ENCODE measurements around the gene SEC14L3. TPM values are rescaled to one million over a fixed set of nuclear protein-coding genes. Genes with fewer than 3 reads are reported as not detected.

The SEC14L3 gene
- polyA plus RNA-seq, 1 of the 3 experiments (the other 2 are of a cell fraction), result not detected

DNA sequence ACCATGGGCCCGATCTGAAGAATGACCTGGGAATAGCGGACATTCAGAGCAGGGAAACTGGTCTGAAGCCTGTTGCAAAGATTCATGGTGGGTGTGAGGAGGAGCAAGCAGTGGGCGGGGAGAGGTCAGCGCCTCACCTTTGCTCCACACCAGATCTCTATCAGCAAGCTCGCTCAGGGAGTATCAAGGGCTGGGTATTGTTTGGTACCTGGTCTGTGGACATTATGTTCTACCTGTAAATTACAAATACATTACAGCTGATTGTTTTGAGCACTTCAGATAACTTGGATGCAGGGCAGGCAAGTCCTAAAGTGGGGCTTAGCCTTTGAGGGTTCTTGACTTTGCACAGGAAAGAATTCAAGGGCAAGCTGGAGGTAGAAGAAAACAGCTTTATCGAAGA is 44.5 kb upstream of the SEC14L3 start:
- Histone ChIP-seq H3K27ac (ENCODE audit: low read depth in 2 of 2, low read length in 1 of 2) (no peak overlapping the region), H3K27me3 (ENCODE audit: insufficient read depth) (no peaks in the 10 kb centered on the region), H3K4me3 (ENCODE audit: low read depth in 2 of 2, low read length in 1 of 2) (no peak overlapping the region), H3K9me3 (no peaks in the 10 kb centered on the region), H3K4me1 (ENCODE audit: control insufficient read depth in 1 of 2, insufficient read depth in 2 of 2, low read depth in 1 of 2, low read length in 1 of 2) (no peaks in the 10 kb centered on the region), H3K9me2 (no peaks in the 10 kb centered on the region), H3K4me2 (no peak overlapping the region), H3K36me3 (replicated peaks in 1 of 2; ENCODE audit: control insufficient read depth in 1 of 2, insufficient read depth in 2 of 2, low read length in 1 of 2) (no peaks in the 10 kb centered on the region), H2AFZ (ENCODE audit: low read depth) (no peak overlapping the region), H4K20me1 (ENCODE audit: insufficient read depth) (no peaks in the 10 kb centered on the region), H3K79me2 (ENCODE audit: insufficient read depth) (no peaks in the 10 kb centered on the region), H3K9ac (no peak overlapping the region), H3F3A (replicated peaks; ENCODE audit: insufficient read depth) (no peaks in the 10 kb centered on the region)
- ChIA-PET CTCF (interaction anchor here (0.6 kb wide), 1 partner anchor 118 kb away, joined by 3 read pairs; no protein-coding TSS in a partner anchor), POLR2A (no interaction called here)
- 65% methylated on average over 6 of the region's 6 CpGs for WGBS (ENCODE audit: low lambda C conversion rate)
- DNase-seq, result no peak
- TF ChIP-seq, protein P1, sequence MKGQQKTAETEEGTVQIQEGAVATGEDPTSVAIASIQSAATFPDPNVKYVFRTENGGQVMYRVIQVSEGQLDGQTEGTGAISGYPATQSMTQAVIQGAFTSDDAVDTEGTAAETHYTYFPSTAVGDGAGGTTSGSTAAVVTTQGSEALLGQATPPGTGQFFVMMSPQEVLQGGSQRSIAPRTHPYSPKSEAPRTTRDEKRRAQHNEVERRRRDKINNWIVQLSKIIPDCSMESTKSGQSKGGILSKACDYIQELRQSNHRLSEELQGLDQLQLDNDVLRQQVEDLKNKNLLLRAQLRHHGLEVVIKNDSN (IDR thresholded peaks at IDR 0.05; ENCODE audit: borderline replicate concordance, low read depth), result no peak
- TF ChIP-seq JUND (IDR thresholded peaks at IDR 0.05) (no peak), NFIC (IDR thresholded peaks at IDR 0.05; ENCODE audit: borderline replicate concordance) (no peak), YY1 (IDR thresholded peaks at IDR 0.05; ENCODE audit: low read depth) (no peak), SMC3 (IDR thresholded peaks at IDR 0.05; ENCODE audit: low read depth, low read length) (no peak), SIN3A (IDR thresholded peaks at IDR 0.05; ENCODE audit: borderline replicate concordance, low read depth, low read length) (no peak), FOXM1 (IDR thresholded peaks at IDR 0.05; ENCODE audit: low read depth) (no peak), ELF1 (IDR thresholded peaks at IDR 0.05) (no peak), REST (IDR thresholded peaks at IDR 0.05; ENCODE audit: low read depth, low read length) (no peak), MXI1 (IDR thresholded peaks at IDR 0.05; ENCODE audit: low read depth, low read length) (no peak), EZH2phosphoT487 (IDR thresholded peaks at IDR 0.05; ENCODE audit: borderline replicate concordance, low read depth) (no peak), ZBTB33 (IDR thresholded peaks at IDR 0.05; ENCODE audit: borderline replicate concordance, low read depth) (no peak), RFX5 (IDR thresholded peaks at IDR 0.05; ENCODE audit: low read length) (no peak), FOSL2 (IDR thresholded peaks at IDR 0.05; ENCODE audit: borderline replicate concordance, low read depth) (no peak), FOXJ3 (CRISPR knock-in tag; IDR thresholded peaks at IDR 0.05) (no peak), RXRA (IDR thresholded peaks at IDR 0.05; ENCODE audit: borderline replicate concordance, low read depth) (no peak)
- TF ChIP-seq, protein P2, sequence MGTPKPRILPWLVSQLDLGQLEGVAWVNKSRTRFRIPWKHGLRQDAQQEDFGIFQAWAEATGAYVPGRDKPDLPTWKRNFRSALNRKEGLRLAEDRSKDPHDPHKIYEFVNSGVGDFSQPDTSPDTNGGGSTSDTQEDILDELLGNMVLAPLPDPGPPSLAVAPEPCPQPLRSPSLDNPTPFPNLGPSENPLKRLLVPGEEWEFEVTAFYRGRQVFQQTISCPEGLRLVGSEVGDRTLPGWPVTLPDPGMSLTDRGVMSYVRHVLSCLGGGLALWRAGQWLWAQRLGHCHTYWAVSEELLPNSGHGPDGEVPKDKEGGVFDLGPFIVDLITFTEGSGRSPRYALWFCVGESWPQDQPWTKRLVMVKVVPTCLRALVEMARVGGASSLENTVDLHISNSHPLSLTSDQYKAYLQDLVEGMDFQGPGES (IDR thresholded peaks at IDR 0.05; ENCODE audit: low read depth, low read length), result no peak
- TF ChIP-seq, protein P3, sequence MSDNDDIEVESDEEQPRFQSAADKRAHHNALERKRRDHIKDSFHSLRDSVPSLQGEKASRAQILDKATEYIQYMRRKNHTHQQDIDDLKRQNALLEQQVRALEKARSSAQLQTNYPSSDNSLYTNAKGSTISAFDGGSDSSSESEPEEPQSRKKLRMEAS (IDR thresholded peaks at IDR 0.05; ENCODE audit: low read depth), result no peak

All from SK-N-SH (cell line).